Ureter (tissue), 1 donor: ENCODE data around the gene CAMTA1. TPM values are rescaled to one million over a fixed set of nuclear protein-coding genes. Genes with fewer than 3 reads are reported as not detected.
A peak's percentile ranks its signal among the peaks of the same experiment; 100 is the strongest.

Source experiments
- DNase-seq: peaks from one replicate; pipeline ENCODE4 v3.0.0-alpha.2; 2020; ENCODE audit warnings: low spot score
- total RNA-seq: library from RNA; stranded (reverse); gene quantifications from one replicate; pipeline ENCODE4 v1.2.4, GENCODE V29; 2023
- donor health status: DM: yes; HTN: yes; CAD: no.

The CAMTA1 gene
- total RNA-seq, 1 donor from 2014 or later, result 88.1 TPM

DNA sequence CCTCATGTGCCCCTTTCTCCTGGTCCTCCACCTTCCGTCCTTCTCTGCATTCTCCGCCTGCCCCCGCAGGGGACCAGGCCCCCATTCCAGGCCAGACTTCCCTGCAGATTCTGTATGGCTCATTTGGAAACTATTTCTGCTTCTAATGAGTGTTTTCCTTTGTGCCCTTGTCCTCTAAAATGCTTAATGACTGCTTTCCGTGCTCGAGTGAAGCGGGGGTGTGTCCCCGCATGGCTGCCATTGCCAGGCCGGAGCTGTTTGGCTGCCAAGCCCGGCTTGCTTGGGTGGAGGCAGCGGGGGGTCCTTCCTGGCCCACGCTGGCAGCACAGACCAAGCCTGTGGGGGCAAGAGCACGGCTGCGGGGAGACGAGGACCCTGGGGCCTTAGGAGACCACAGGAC, 686.6 kb downstream of the CAMTA1 start:
- DNase-seq, result no peak

DNA sequence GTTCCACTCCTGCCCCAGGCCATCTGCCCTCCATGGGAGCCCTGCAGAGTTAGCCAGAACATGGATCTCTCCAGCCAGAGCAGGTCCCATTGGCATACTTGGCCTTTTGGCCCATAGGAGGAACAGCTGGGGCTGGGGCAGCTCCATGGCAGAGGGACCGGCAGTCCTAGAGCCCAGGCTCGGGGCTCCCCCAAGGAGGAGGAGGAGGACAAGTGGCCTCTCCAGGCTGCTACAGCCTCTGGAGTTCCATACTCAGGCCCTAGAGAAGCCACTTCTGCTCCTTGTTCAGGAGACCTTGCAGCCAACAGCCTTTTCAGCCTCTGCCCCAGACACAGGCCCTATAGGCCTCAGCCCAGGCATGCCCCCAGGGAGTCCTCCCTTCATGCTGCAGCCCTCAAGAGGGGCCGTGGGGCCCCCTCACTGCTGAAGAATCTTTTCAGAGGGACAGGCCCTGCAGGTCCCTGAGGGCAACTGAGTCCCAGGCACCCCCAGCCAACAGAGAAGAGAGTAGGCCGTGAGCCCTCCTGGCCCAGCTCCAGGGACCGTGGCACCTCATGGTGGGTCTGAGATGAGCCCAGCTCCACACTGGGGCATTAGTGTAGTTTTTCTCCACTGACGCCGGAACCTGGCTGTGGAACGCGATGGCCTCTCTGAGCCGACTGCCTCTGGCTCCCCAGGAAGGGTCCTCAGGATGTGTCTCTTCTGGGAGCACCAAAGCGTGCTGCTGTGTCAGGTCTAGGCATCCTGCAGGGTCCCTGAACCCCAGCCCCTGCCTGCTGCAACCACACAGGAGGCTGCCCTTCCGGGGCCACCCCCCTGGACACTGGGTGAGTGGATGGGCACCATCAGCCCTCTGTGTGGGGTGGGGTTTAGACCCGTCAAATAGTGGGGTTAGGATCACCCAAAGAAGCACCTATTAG, 688.2 kb downstream of the CAMTA1 start:
- DNase-seq, result no peak

DNA sequence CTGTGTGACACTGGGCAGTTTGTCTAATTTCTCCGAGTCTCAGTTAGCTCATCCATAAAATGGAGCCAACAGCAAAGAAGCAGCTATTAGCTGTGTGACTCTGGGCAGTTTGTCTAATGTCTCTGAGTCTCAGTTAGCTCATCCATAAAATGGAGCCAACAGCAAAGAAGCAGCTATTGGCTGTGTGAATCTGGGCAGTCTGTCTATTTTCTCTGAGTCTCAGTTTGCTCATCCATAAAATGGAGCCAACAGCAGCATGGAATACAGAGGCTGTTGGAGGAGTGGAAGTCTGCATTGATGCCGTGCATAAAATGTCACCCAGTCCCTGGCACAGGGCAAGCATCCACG, 688.9 kb downstream of the CAMTA1 start:
- DNase-seq, result no peak

DNA sequence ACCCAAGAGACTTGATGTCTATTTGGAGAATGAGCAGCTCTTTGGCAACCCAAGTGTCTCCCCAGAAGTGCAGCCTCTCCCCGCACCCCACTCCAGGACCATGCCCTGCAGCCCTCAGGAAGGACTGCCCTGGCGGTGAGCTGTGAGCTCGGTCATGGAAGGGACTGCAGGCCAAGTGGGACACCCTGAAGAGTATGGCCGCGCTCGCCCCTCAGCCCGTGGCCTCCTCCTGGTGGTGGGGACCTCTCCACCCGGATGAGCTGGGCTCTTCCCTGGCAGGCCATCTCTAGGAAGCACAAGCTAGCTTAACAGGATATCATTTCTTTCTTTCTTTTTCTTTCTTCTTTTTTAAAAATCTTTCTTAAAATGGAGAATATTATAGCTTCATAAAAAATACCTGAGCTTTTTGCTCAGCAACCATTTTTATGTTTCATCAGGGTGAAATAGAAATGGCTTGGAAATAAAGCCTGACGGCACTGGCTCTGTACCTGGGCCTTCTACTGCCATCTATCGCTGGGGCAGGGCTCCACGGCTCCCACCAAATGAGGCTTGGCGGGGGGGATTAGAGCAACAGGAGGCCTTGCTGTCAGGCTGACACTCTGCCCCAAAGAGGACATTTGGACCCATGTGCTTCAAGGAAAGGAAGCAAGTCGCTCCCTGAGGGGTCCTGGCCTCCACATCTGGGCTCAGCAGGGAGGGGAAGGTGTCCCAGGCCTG, 689.7 kb downstream of the CAMTA1 start:
- DNase-seq, result no peak

DNA sequence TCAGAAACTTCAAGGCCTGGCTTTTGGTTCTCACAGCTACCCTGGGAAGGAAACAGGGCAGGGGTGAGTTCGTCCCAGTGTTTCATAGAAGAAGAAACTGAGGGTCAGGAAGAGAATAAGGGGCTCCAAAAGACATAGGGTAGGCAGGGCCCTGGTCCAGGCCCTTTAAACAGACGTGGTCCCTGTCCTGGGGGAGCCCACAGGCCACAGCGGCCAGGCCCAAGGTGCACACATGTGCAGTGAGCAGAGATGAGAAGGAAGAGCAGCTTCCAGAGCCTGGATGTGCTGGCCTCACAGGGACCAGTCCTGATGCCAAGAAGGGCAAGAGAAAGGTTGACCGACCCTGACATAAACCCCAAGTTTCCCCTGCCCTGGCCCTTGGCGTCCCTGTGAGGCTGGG, 690.4 kb downstream of the CAMTA1 start:
- no peak for DNase-seq

DNA sequence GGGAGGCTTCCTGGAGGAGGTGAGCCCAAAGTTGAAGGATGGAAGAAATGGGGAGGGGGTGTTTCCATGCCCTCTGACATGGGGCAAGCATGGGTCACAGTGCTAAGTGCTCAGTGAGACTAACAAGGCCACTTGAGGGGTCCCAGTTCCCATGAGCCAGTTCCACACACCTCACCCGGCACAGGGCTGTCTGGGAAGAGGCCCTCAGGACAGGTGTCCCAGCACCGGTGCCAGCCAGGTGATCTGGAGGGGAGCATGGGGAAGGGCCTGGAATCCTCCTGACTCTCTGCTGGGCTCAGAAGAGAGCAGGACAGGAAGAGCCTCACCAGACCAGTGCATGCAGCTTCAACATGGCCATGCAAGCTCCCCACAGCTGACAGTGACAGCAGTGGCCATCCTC, 691.1 kb downstream of the CAMTA1 start:
- DNase-seq, result no peak

DNA sequence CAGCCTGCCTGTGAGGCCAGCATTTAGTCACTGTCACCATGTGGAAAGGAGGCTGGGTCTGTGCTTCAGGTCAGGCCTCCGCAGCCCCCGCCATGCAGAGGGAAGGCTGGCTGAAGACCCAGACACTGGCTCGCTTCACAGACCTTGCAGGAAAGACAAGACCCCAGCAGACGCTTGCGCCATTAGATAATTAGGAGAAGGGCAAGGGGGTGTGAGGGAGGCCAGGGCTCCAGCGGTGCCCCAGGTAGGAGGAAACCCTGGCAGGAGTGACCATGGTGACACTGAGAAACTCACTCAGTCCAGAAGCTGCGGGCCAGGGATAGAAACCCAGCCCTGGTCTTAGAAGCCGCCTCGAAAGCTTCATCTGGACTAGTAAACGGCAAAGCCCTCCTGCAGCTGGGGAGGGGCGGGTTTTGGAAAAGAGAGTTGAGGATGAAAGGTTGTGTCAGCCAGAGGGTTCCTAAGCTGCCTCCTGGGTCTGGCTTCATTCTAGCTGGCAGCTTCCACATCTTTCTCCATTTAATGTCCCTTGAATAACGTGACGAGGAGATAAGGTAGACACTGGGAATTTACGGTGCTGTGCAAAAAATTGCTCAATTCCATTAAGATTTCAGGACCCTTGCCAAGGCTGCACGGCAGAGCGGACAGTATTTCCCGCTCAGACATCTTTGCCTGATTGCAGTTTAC, 691.8 kb downstream of the CAMTA1 start:
- no peak for DNase-seq

DNA sequence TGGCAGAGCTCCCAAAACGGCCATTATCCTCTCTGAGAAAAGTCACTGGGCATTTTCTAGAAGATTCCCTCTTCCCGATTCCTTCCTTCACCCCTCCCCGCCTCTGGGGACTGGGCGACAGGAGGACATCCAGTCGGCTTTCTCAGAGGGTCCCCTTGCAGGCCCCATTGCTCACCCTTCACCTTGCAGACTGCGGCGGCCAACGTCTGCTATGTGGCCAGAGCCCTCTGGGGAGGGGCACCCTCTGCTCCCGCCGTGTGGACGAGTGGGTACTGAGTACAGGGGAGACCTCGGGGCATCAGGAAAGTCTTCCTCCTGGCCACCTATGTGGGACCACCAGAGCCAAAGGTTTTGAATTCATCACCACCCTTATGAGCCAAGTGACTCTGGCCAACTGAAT, 692.3 kb downstream of the CAMTA1 start:
- no peak for DNase-seq

DNA sequence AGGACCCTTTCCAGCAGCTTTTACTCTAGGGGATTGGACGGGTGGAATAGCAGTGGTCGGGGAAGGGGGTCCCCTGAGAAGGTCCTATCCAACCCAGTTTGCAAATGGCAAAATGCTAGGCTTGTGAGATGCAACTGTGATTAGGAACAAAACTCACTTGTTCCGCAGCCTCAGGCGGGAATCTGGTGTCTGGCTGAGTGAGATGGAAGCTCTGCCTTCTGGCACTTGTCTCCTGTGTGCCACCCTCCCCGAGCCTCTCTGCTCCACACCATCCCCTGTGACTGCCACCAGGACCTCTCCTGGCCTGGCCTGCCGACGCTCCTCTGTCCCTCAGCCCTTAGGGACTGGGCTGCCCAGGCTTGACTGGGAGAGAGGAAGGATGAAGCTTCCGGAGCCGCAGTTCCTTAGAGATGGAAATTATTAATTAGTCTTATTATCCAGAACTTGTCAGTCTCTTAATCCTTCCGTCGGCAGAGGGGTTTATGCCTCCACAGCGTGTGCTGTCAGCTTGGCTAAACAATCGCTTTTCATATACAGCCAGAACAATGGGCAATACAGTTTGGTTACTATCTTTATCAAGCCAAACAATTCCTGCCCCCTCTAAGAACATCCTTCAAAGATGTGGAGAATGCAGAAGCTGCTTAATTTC, 693.0 kb downstream of the CAMTA1 start:
- DNase-seq, result no peak

DNA sequence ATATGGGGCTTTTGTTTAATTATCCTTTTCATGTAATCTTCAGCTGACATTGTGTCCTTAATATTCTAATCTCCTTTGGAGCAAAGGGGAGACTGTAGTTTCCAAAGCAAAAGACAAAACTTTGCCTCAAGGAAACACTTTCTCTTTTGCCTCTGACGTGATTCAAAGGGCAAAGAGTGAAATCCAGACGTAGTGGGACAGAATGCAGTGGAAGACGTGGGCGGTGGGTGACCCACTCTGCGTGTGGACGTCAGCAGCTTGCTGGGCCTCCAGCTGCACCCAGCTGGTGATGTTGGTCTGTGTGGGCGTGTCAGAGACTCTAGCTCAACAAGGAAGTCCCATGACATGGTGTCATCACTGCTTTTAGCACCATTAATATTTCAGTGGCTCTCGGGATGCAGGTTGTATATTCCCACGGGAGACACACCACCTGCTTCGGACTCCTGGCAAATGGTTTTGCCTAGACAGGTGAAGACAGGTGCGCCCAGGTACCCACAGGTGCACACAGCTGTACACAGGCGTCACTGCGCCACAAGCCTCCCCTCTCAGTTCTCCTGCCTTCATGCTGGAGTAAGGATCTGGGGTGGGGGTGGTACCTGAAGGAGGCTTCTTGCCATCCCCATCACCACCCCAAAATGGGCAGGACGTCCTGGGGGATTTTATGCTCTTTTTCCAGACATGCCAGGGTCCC, 693.7 kb downstream of the CAMTA1 start:
- peak; percentile 57 for DNase-seq

DNA sequence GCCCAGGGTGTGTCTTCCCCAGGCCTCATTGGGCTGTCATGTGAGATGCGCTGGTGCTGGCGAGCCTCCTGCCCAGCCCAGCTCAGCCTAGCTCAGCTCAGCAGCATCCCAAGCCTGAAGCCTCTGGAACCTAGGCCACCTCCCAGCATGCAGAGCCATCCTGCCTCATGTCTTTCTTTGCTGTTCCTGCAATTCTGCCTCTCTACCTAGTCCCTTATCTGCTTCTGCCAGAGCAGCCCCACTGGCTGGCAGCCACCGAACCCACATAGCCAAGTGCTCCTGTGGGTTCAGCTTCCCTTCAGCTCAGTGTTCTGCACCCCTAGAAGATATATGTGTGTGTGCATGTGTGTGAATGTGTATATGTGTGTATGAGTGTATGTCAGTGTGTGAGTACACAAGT, 694.3 kb downstream of the CAMTA1 start:
- no peak for DNase-seq

DNA sequence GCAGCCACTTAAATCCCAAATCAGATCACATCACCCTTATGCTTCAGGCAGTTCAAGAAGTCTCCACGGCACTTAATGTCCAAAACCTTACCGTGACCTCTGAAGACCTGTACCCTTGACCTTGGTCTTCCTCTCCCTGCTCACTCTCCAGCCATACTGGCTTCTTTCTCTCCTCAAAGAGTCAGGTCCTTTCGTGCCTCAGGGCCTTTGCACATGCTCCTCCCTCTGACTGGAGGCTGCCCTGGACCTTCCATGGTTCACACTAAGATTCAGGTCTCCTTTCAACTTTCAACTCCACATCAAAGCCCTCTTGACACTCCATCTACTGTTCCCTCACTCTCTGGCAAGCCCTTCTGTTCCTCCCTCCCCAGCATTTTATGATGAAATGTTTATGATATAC, 695.9 kb downstream of the CAMTA1 start:
- no peak for DNase-seq

DNA sequence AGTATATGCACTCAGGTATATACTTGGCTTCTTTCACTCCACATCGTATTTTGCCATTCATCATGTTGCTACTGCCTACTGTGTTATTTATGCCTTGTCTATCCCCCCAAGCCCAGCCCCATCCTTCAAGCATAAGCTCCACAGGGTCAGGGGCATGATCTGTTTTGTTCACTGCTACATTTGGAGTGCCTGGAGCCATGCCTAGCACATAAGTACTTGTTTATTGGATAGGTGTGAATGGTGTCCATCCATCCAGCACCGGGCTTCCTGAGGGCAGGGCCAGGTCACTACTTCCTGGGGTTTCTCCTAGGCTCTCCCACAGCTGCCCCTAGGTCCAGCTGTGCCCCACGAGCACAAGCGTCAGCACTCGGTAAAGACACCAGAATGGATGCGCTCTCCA, 696.8 kb downstream of the CAMTA1 start:
- no peak for DNase-seq

DNA sequence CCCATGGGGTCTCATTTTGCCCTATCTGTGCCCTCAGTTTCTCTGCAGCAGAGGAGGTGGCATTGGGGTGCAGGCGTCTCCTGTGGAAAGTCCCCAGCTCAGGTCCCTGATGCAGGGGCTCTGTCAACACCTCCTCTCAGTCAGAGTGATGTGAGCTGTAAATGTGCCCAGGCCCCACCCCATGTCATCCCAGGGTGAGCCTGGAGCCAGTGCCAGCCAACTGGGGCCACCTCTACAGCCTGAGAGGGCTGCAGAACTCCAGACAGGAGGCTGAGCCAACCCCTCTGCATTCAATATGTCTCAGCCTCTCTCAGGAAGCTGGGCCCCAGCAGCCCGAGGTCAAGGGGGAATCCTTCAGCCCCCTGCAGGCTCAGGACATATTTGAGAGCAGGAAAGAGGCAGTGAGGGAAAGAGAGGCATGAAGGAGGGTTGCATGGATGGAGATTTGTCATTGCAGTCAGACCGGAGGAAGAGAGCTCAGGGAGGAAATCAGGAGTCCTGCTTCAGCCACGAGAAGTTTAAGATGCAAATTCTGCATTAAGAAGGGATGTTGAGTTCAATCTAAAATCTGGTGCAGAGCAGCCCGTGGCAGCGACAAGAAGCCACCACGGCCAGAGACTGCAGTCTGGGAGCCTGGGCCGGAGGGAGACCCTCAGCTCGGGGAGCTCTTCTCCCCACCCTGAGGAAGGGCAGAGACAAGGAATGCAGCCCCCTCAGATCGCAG, 697.7 kb downstream of the CAMTA1 start:
- DNase-seq, result no peak

DNA sequence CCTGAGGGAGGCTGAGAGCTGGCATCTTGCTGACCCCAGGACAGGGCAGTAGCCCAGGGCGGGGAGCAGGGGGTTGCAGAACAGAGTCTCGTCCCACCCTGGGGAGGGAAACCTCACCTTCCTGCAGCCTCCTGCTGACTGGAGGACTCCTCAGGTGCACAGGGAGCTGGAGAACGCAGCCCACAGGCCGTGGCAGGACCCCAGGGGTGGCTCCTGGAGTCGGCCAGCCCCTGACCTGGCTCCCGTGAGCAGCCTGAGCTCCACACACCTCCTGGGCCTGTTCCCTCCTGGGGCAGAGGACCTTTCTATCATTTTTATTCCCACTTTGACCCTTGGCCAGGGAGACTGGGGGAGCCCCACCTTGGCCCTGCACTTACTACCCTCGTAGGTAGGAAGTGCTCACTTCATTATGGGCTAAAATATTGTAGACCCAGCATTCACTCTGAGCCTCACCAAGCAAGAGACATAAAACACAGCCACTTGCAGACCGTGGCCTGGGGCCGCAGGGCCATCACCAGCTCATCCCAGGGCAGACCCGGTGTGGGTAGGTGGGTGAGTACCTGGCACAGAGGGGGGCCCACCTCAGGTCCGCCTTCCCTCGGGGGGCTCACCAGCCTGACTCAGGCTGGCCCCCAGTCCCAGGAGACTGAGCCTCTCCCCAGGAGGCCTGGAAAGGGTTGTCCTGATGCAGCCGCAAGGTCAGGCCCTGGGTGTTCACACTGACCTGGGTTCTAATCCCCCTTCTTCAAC, 698.6 kb downstream of the CAMTA1 start:
- no peak for DNase-seq

DNA sequence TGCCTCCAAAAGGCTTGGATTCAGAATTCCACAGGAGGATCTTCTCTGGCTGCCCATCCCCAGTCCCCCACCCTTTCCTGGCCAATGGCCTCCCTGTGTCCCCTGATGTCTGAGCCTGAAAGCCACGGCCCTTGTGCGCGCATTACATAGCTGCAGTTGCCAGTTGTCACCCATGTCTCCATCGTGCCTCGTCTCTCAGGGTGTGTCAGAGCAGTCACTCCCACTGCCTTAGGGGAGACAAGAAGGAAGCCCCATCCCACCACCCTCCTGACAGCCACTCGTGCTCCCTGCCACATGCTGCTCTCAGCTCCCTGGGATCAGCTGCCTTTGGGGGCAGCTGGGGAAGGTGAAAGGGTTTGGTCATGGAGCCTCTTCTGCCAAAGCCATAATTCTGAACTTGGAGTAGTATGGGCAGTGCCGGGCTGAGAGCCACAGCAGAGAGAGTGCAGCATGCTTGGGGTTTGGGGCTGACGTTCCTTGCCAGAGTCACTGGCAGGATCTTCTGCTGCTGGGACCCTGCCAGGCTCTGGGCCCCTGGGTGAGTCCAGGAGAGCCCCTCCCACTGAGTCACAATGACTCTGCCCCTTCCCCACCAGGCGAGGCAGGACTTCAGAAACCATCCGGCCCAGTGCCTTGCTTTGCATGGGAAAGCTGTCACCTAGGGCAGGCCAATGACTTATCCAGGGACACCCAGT, 700.0 kb downstream of the CAMTA1 start:
- DNase-seq, result no peak

DNA sequence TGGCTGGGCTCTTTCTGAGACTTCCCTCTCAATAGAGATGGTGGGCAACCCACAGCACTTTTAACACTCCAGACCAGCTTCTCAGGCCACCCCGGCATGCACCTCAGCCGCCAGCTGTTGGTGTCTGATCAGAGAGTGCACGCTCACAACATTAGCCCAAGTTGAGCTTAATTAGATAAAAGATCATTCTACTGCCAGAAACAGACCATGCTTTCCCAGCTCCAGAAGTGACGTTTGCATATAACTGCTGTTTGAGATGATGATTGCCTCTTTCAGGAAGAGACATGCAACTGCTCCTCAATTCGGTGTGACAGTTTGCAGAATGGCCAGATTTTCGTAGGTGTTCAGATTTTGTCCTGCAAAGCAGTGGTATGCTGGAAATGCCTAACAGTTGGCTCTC, 700.6 kb downstream of the CAMTA1 start:
- DNase-seq, result no peak

DNA sequence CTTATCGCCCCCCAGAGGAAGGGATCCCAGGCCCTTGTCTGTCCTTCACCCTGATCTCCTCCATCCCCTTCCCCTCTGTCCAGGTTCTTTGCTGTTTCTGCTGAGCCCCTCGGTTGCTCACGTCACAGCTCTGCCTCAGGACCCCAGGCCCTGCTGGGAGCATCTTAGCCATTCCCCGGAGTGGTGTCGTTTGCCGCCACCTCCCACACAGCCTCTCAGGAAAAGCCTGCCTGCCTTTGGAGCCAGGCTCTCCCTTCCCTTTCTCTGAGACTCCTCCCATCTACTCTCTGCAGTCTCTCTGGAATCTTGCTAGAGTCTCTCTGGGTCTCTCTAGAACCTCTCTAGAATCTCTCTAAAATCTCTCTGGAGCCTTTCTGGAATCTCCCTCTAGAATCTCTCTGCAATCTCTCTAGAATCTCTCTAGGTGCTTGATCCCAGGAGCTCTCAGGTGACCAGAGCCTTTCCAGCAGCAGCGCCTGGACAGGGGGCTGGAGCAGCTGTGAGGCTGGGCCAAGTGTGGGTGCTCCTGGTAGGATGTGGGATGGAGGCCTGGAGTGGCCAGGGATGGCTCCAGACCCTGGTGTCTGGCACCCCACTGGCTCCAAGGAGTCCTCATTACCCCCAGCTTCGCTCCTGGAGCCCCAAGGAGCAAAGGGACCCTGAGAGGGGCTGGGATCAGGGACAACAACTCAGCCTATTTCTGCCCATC, 702.7 kb downstream of the CAMTA1 start:
- no peak for DNase-seq

DNA sequence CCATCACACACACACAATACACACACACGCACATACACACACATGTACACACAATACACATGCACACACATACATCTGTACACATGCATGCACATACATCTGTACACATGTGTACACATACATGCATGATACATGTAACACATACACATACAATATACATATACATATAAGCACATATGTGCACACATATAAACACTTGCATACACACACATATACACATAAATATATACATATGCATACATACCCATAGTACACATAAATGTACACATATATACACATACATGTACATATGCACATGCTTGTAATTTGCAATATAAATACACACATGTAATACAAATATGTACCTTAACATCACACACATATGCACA, 703.2 kb downstream of the CAMTA1 start:
- DNase-seq, result no peak
